Neural cell (in vitro differentiated cells): Measurements from ENCODE around the gene HOXB9. TPM values are rescaled to one million over a fixed set of nuclear protein-coding genes. Genes with fewer than 3 reads are reported as not detected.

Experiments used
- H2AFZ ChIP-seq: fragments of 200-600, 300-800 bp; sonication (generic), shearing (Covaris generic); 2 replicates; pipeline ENCODE4 v1.6.0; 2014; ENCODE audit warnings: low read depth, mild to moderate bottlenecking, antibody characterized with exemption, low read length, moderate library complexity
- H3F3A ChIP-seq: fragments of 200-600 bp; shearing (Covaris generic); 2 replicates; pipeline ENCODE4 v1.6.1; 2016; ENCODE audit warnings: mild to moderate bottlenecking, moderate library complexity, mixed read lengths, antibody characterized with exemption, low read length; ENCODE audit not compliant: insufficient read depth, poor library complexity, severe bottlenecking
- H3K27ac ChIP-seq: fragments of 200-600, 300-800 bp; sonication (generic), shearing (Covaris generic); 2 replicates; pipeline ENCODE4 v1.5.1; 2014; ENCODE audit warnings: mild to moderate bottlenecking, low read length, moderate library complexity
- H3K27me3 ChIP-seq: fragments of 300-800, 200-600 bp; sonication (generic), shearing (Covaris generic); 2 replicates; pipeline ENCODE4 v1.6.0; 2014; ENCODE audit warnings: mild to moderate bottlenecking, low read depth, low read length, moderate library complexity; ENCODE audit not compliant: insufficient read depth
- H3K36me3 ChIP-seq: fragments of 300-800, 200-600 bp; sonication (generic), shearing (Covaris generic); 2 replicates; pipeline ENCODE4 v1.5.1; 2014; ENCODE audit warnings: mild to moderate bottlenecking, antibody characterized with exemption, low read length, moderate library complexity; ENCODE audit not compliant: insufficient read depth
- H3K4me2 ChIP-seq: fragments of 300-800, 200-600 bp; sonication (generic), shearing (Covaris generic); 2 replicates; pipeline ENCODE4 v1.6.0; 2014; ENCODE audit warnings: mild to moderate bottlenecking, low read length
- H3K4me3 ChIP-seq: fragments of 300-800, 200-600 bp; sonication (generic), shearing (Covaris generic); 2 replicates; pipeline ENCODE4 v1.5.1; 2014; ENCODE audit warnings: mild to moderate bottlenecking, low read length, moderate library complexity
- H3K79me2 ChIP-seq: fragments of 200-600 bp; shearing (Covaris generic); replicated peaks from 2 replicates; pipeline ENCODE4 v1.6.0; 2014; ENCODE audit warnings: mild to moderate bottlenecking, low read length, moderate library complexity; ENCODE audit not compliant: insufficient read depth
- H3K9ac ChIP-seq: fragments of 300-800, 200-600 bp; sonication (generic), shearing (Covaris generic); 2 replicates; pipeline ENCODE4 v1.6.1; 2016; ENCODE audit warnings: mild to moderate bottlenecking, low read length, mixed read lengths
- H3K9me2 ChIP-seq: fragments of 200-600 bp; shearing (Covaris generic); 2 replicates; pipeline ENCODE4 v1.6.1; 2016; ENCODE audit warnings: mild to moderate bottlenecking, low read length, mixed read lengths; ENCODE audit not compliant: insufficient read depth
- H3K9me3 ChIP-seq: fragments of 200-600, 300-800 bp; sonication (generic), shearing (Covaris generic); 2 replicates; pipeline ENCODE4 v1.6.1; 2016; ENCODE audit warnings: mild to moderate bottlenecking, mixed run types, low read length, moderate library complexity, mixed read lengths
- H4K20me1 ChIP-seq: fragments of 200-600 bp; shearing (Covaris generic); 2 replicates; pipeline ENCODE4 v1.6.1; 2016; ENCODE audit warnings: mild to moderate bottlenecking, mixed run types; ENCODE audit not compliant: insufficient read depth
- CTCF ChIP-seq: fragments of 450-650 bp; IDR thresholded peaks from 2 replicates; pipeline ENCODE4 v1.5.1; 2014; ENCODE audit warnings: antibody characterized with exemption, mild to moderate bottlenecking, moderate library complexity; ENCODE audit not compliant: poor library complexity, severe bottlenecking
- EP300 ChIP-seq: fragments of 450-650 bp; conservative IDR thresholded peaks from 2 replicates; pipeline ENCODE4 v1.6.1; 2014; ENCODE audit warnings: antibody characterized with exemption, mild to moderate bottlenecking, moderate library complexity; ENCODE audit not compliant: poor library complexity, severe bottlenecking
- EZH2 ChIP-seq: fragments of 200-600, 300-800 bp; shearing (Covaris generic), sonication (generic); IDR thresholded peaks from 2 replicates; pipeline ENCODE4 v1.6.1; 2014; ENCODE audit warnings: antibody characterized with exemption, low read length, borderline replicate concordance, mild to moderate bottlenecking; ENCODE audit not compliant: insufficient read depth, poor library complexity, severe bottlenecking
- MXI1 ChIP-seq: fragments of 450-650 bp; conservative IDR thresholded peaks from 2 replicates; pipeline ENCODE4 v1.6.1; 2014; ENCODE audit warnings: antibody characterized with exemption, mild to moderate bottlenecking; ENCODE audit not compliant: poor library complexity, severe bottlenecking
- POLR2AphosphoS5 ChIP-seq: IDR thresholded peaks from 2 replicates; pipeline ENCODE4 v1.6.1; 2012
- RAD21 ChIP-seq: fragments of 450-650 bp; conservative IDR thresholded peaks from 2 replicates; pipeline ENCODE4 v1.6.1; 2014; ENCODE audit warnings: antibody characterized with exemption, mild to moderate bottlenecking, moderate library complexity
- REST ChIP-seq: IDR thresholded peaks from 2 replicates; pipeline ENCODE4 v1.6.1; 2012; ENCODE audit warnings: borderline replicate concordance
- SMC3 ChIP-seq: fragments of 450-650 bp; conservative IDR thresholded peaks from 2 replicates; pipeline ENCODE4 v1.6.1; 2014; ENCODE audit warnings: antibody characterized with exemption, mild to moderate bottlenecking, moderate library complexity; ENCODE audit not compliant: poor library complexity
- TAF1 ChIP-seq: IDR thresholded peaks from 2 replicates; pipeline ENCODE4 v1.6.1; 2012; ENCODE audit warnings: low read depth
- polyA plus RNA-seq: library from polyadenylated mRNA; depleted of rRNA; stranded (reverse); fragments of >200 nt; gene quantifications from 2 replicates; pipeline ENCODE4 v1.2.3, GENCODE V29; 2014

The HOXB9 gene
- polyA plus RNA-seq, 1 donor from 2014 or later = not detected

- no peaks in the 10 kb centered on the region for H3K36me3 ChIP-seq
- no peak within 1 kb of the TSS for H3K27ac ChIP-seq
- no peak within 1 kb of the TSS for H3K4me3 ChIP-seq
- peak; percentile 98 for TF ChIP-seq EZH2
- no peak for TF ChIP-seq TAF1
- H3K27me3 ChIP-seq = peaks cover 99% of the 10 kb centered on the region
- no peaks in the 10 kb centered on the region for H4K20me1 ChIP-seq
- H3F3A ChIP-seq = no peaks in the 10 kb centered on the region
- no peaks in the 10 kb centered on the region for H3K79me2 ChIP-seq
- H3K4me2 ChIP-seq = no peak within 1 kb of the TSS
- peaks cover 8% of the 10 kb centered on the region for H3K9me3 ChIP-seq
- H3K9me2 ChIP-seq = no peaks in the 10 kb centered on the region
- no peak within 1 kb of the TSS for H3K9ac ChIP-seq
- H2AFZ ChIP-seq = no peak within 1 kb of the TSS
Observed at GRCh38 chr17:48610282-48611211, 15.6 kb downstream of the HOXB9 start, which contains the start of gene HOXB7. HOXB7 (minus strand) TSS chr17:48611017; CDS start chr17:48610918, 99 bp downstream.

- Histone ChIP-seq H3K4me3 (no peak overlapping the region), H3K79me2 (no peaks in the 10 kb centered on the region), H3K4me2 (no peak overlapping the region), H3K9me3 (peaks cover 9% of the 10 kb centered on the region), H3K9me2 (no peaks in the 10 kb centered on the region), H3K9ac (no peak overlapping the region), H3K27me3 (peaks cover 99% of the 10 kb centered on the region), H3K36me3 (no peaks in the 10 kb centered on the region), H4K20me1 (no peaks in the 10 kb centered on the region), H3K27ac (no peak overlapping the region), H3F3A (no peaks in the 10 kb centered on the region), H2AFZ (no peak overlapping the region)
- TF ChIP-seq RAD21 = no peak
- no peak for TF ChIP-seq EZH2
- no peak for TF ChIP-seq TAF1
- TF ChIP-seq POLR2AphosphoS5 = no peak
- TF ChIP-seq REST = no peak
- no peak for TF ChIP-seq SMC3
- no peak for TF ChIP-seq CTCF
- TF ChIP-seq MXI1 = no peak
- no peak for TF ChIP-seq EP300
Observed at GRCh38 chr17:48609759-48610281, 16.3 kb downstream of the HOXB9 start.
